Central memory CD4-positive, alpha-beta T cell (primary cell): Measurements from ENCODE around the gene TSKU.

ENCODE experiments used
- DNase-seq: peaks from one replicate; pipeline ENCODE4 v3.0.0; 2022

Gene TSKU

DNA sequence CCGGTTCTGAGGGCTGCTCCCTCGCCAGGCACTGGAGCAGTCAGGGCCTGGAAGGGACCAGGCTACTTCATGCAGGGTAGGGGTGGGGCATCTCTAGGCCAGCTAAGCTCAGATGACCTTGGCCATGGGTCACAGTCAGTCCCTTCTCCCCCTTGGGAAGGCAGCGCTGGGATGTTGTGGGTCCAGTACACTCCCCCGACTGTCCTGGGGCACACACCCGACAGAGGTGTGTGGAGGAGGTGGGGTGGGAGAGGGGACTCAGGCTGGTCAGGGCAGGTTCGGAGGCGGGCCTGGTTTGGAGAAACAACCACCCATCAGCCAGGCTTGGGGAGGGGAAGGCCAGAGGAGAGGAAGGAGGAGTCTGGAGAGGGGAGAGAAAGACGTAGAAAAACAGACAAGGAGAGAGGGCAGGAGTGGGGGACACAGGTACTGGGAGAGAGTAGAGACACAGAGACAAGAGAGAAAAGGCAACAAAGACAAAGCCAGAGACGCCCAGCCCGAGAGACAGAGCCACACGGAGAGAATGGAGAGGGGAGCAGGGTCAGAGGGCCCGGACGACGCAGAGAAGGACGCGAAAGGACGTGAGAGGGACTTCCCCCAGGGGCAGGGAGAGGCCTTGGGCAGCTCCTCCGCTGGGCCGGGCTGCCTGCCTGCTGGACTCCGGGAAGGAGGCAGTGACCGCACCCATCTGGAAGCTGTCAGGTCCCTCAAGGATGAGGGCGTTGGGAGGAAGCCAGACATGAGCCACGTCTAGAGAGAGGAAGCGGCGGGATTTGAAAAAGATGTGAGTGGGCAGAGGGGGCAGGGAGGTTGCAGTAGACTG is 30.6 kb upstream of the TSKU start:
- DNase-seq = no peak

- DNase-seq = no peak
Observed at GRCh38 chr11:76753449-76753848, 29.7 kb upstream of the TSKU start.

GRCh38 chr11:76753950-76754349 is 29.2 kb upstream of the TSKU start:
- no peak for DNase-seq

DNA sequence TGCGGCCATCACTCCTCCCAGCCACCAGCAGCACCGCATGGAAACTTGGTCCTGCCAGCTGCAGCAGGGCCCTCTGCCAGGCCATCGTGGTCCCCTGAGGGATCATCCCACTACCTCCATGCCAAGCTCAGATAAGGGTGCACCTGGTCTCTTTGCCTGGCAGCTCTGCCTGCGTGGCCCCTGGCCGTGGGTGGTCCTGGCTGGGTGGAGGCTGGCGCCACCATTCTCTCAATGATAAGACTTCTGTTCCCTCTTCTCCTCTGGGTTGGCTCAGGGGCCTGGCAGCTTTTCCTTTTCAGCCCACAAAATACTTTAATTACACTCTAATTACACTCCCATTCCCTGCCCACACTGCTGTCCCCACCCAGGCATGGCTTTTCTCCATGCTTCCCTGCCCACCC is 26.8 kb upstream of the TSKU start:
- no peak for DNase-seq

DNA sequence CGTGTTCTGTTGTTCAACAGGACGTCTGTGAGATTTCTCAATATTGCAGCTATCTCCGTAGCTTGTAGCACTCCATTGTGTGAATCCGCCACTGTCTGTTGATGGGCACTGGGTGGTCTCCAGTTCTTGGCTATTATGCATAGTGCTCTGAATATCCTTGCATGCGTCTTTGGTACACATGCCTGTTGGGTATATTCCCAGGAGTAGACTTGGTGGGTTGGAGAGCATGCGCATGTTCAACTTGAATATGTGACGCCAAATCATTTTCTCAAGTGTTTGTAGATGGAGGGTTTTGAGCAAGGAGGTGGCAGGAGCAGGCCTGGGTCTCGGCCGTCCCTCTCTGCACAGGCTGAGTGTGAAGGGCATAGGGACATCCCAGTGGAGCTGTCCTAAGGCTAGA is 24.8 kb upstream of the TSKU start:
- no peak for DNase-seq

GRCh38 chr11:76759092-76759491 is 24.1 kb upstream of the TSKU start:
- DNase-seq = no peak

- DNase-seq = no peak
Observed at GRCh38 chr11:76759517-76759916, 23.6 kb upstream of the TSKU start.

GRCh38 chr11:76760236-76760635 is 22.9 kb upstream of the TSKU start:
- no peak for DNase-seq

DNA sequence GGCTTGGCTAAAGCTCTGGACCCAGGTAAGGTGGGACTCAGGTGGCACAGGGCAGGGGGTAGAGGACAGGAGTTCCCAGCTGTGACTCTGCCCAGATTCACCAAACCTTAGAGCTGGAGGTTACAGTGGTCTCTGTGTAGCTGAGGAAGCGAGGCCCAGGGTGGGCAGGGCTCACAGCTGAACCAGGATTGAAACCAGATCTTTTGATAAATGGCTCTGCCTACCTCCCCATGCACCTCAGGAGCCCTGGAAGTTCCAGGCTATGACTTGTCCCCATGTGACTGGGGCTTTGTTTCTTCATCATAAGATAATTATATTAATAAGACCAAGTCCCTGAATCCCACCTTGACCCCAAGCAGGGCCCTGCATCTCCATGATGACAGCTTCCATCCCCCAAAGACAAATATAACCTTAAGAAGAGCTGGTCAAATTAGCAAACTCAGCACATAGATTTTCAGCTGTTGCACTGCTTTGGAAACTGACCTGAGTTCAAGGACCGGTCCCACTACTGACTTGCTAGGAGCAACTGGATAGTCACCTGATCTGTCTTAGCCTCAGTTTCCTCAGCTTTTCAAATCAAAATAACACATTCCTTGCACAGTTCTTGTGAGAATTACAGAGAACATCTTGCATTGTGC is 21.3 kb upstream of the TSKU start:
- no peak for DNase-seq

DNA sequence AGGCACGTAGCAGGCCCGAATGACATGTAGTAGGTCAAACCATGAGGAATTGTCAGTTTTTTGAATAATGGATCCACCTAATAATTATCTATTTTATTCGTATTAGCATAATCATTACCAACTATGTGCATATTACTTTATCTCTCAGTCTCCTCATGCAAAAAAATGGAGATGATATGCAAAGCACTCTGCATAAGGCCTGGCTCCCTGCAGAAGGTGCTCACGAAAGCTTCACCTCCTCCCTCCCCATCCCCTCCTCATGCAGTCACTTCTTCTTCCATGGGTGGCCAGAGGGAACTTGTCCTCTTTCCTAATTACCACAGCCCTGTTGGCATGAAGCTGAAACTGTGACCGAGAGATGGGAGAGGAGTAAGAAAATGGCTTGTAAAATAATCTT is 20.8 kb upstream of the TSKU start:
- DNase-seq = no peak

DNA sequence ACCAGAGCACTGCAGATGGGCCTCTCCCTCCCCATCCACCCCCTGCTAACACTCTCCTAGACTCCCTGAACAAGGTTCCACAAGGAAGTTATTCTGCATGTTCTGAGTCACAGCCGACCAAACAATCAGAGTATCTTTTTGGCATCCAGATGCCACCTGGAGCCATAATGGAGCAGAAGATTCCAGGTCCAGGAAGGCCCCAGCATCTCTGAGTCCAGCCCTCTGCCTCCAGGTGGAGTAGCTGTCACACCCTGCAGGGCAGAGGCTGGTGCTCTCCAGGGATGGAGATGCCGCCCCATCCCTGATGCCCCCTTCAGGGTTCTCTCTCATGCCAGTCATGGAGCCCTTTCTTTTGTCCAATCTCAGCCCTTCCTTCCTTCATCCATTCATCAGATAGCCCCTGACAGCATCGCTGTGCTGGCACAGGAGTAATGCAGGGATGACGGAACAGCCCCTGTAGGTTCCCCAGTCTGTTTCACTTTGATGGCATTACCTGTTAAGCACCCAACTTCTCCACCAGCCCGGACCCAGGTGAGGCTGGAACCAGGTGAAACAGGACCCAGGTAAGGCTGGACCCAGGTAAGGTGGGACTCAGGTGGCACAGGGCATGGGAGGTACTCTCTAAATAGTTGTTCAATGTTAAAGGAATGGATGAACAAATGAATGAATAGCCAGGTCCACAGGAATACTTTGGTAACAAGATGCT is 20.1 kb upstream of the TSKU start:
- no peak for DNase-seq

DNA sequence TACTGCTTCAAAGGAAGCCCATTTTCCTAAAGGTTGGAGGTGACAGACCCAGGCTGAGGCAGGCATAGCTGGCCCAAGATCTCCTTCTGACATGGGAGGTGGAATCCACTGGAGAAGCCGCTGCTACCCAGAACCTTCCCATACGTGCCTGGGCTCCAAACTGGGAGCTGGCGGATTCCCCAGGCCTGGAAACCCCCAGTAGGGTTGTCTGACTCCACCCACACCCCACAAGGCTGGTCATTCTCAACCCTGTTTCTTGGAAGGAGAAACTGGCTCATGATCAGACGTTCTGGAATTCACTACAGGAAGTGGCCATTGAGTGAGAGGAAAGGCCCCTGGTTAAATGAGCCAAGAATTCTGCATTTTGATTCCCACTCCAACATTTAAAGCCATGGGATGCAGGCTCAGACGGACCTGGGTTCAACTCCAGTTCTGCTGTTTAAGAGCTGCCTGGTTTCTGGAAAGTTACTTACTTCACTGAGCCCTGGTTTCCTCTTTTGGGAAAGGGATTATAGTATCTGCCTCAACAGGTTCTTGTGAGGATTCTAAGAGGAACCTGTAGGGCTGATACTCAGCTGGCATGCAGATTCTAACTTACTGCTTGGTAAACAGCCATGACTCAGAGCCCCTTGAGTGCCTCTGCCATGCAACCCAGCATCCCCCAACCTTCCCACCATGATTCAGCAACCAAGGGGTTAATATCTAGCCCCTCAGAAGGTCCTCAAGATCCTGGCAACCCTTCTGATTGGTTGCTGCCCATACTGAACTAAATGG is 19.4 kb upstream of the TSKU start:
- no peak for DNase-seq

DNA sequence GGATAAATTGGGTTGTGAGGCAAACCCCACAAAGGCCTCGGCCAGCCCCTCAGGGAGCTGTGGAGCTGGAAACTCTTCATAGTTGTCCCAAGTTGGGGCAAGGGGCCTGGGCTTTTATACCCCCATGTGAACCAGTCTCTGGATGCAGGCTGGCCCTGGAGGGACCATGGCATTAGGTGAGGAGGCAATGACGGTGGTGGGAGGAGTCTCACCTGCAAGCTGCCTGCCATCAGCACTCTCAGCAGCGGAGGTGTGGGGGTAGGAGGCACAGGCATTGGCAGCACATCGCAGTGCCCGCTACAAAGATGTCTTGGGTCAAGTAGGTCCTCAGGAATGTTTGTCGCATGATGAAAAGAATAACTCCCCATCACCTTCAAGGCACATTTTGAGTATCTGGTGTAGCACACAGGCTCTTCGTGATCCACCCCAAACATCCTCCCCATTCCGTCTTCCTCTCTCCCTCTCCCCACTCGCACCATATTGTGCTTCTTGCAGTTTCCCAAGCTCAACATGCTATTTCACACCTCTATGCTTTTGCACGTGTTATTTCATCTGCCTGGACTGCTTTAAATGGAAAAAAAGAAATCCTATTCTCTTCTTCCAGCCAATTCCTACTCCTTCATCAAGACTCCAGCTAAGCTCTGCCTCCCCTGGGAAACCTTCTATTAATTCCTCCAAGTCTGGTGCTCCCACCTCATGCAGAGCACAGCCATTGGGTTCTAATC is 18.1 kb upstream of the TSKU start:
- no peak for DNase-seq

GRCh38 chr11:76765863-76766350 is 17.2 kb upstream of the TSKU start:
- DNase-seq = no peak

DNA sequence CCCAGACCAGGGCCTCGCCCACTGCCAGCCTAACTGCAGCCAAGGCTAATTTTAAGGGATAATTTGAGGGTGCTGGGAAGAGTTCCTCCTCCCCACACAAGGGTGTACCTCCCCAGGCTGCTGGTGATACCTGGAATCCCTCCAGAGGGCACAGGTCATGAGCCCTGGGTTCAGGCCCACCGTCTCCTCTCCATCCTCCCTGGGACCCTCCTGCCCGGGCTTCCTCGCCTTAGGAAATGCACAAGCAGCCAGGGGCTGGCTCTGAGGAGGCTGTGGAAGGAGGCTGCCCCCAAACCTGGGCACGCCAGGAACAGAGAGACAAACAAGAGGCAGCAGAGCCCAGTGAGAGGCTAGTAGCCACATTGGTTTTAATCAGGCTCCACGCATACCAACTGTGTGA is 16.6 kb upstream of the TSKU start:
- no peak for DNase-seq

GRCh38 chr11:76767659-76768058 is 15.5 kb upstream of the TSKU start:
- DNase-seq = no peak

DNA sequence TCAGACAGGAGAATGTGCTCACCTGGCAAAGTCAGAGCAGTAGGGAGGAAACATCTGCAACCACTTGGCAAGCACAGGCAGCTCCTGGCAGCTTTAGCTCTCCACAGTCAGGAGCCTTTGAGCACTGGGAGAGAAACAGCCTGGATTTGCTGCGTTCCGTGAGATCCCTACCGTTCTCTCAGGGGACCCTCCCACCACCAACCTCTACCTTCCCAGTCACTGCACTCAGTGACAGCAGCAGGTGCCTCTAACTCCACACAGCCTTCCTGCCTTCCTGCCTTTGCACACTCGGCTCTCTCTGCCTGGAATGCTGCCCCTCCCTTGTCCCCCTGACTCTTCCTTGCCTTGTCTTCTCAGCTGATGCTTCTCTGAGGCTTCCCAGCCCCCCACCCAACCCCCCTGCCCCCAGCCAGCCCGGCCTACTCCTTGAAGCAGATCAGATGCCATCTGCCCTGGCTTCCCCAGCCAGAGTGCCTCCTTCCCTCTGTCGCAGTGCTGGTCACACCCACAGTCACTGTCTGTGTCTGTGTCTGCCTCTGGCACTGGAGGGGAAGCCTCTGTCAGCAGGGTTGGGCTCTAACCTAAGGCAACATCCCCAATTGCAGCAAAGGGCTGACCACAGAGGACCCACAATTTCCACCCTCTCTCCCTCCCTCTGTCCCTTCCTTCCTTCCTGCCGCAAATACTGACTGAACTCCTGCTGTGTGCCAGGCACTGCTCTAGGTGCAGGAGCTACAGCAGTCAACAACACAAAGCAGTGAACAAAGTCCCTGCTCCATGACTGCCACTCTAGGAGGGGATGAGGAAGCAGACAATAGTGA is 14.9 kb upstream of the TSKU start:
- peak; percentile 39 for DNase-seq

GRCh38 chr11:76768909-76769560 is 14.1 kb upstream of the TSKU start:
- no peak for DNase-seq

DNA sequence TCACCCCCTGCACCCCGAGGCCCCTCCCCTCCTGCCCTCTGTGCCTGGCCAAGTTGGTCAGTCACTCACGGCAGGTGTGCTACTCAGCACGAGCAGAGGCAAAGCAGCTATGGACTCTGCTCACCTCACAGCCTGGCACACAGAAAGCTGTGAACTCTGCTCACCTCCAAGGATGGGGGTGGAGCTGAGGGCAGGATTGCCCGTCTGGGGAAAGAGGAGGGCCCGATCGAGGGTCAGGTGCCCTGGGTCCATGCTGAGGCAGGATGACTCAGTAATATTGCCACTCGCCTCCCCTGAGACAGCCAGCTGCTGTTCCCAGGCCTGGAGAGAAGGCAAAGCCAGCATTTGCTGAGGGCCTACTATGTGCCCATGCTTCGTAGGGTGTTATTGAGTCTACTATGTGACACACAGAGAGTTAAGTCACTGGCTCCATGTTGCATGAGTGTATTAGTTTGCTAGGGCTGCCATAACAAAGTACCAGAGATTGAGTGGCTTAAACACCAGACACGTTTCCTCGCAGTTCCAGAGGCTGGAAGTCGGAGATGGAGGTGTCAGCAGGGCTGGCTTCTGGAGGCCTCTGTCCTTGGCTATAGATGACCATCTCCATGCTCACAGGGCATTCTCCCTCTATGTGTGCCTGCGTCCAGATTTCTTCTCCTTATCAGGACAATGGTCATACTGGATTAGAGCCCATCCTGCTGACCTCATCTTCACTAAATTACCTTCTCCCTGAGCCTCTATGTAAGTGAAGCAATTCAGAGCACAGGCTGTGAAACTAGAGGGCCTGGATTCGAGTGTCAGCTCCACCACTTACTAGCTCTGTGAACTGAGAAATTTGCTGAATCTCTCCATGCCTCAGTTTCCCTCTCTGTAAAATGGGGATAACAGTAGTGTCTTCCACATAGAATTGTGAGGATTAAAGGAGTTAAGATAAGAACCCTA is 13.2 kb upstream of the TSKU start:
- no peak for DNase-seq
